K562 (cell line): Measurements from ENCODE around the gene NAXE. TPM values are rescaled to one million over a fixed set of nuclear protein-coding genes. Genes with fewer than 3 reads are reported as not detected.

Source experiments
- ARID2 ChIP-seq: fragments of 450-650 bp; IDR thresholded peaks from 2 replicates; pipeline ENCODE4 v1.6.1; 2017; ENCODE audit warnings: antibody characterized with exemption, mild to moderate bottlenecking
- CTBP1 ChIP-seq: fragments of 450-650 bp; IDR thresholded peaks from 2 replicates; pipeline ENCODE4 v1.6.1; 2016; ENCODE audit warnings: borderline replicate concordance
- EHMT2 ChIP-seq: fragments of 450-650 bp; IDR thresholded peaks from 2 replicates; pipeline ENCODE4 v1.6.1; 2018; ENCODE audit warnings: antibody characterized with exemption
- KDM5B ChIP-seq: fragments of 200-600 bp; sonication (generic); IDR thresholded peaks from 2 replicates; pipeline ENCODE4 v1.6.1; 2012; ENCODE audit warnings: low read depth, mild to moderate bottlenecking, moderate library complexity, low read length, control low read depth, inconsistent platforms; ENCODE audit not compliant: insufficient replicate concordance
- MEIS2 ChIP-seq: fragments of 450-650 bp; IDR thresholded peaks from 2 replicates; pipeline ENCODE4 v1.6.1; 2014; ENCODE audit warnings: mild to moderate bottlenecking; ENCODE audit not compliant: partially characterized antibody
- MYC ChIP-seq, 2 experiments: fragments of 250-450 bp in 1 of 2; sonication (Bioruptor Pico) in 1 of 2; IDR thresholded peaks; 2 replicates each; pipeline versions ENCODE4 v1.5.1 to v1.6.1; 2012 to 2021; ENCODE audit warnings: low read depth in 2 of 2, borderline replicate concordance in 1 of 2, improper control_type of control experiment in 1 of 2, low read length in 1 of 2, mild to moderate bottlenecking in 1 of 2, moderate library complexity in 1 of 2
- RAD21 ChIP-seq, 2 experiments: fragments of 250-450 bp in 1 of 2; fragments of 450-650 bp in 1 of 2; sonication (Bioruptor Pico) in 1 of 2; formaldehyde crosslinking in 1 of 2; IDR thresholded peaks in 1 of 2; conservative IDR thresholded peaks in 1 of 2; 2 replicates each; pipeline versions ENCODE4 v1.4.0 to v1.8.0; 2020 to 2022; ENCODE audit warnings: mild to moderate bottlenecking in 2 of 2, moderate library complexity in 1 of 2
- RB1 ChIP-seq: fragments of 450-650 bp; IDR thresholded peaks from 2 replicates; pipeline ENCODE4 v1.6.1; 2017; ENCODE audit warnings: low read depth, mild to moderate bottlenecking
- YY1 ChIP-seq, 3 experiments: IDR thresholded peaks; 2 replicates each; pipeline ENCODE4 v1.6.1; 2011; ENCODE audit warnings: low read length in 2 of 3, mild to moderate bottlenecking in 2 of 3, moderate library complexity in 2 of 3, borderline replicate concordance in 1 of 3, control low read depth in 1 of 3, low read depth in 1 of 3; ENCODE audit not compliant: insufficient read depth in 3 of 3, insufficient replicate concordance in 2 of 3, control insufficient read depth in 1 of 3, insufficient read length in 1 of 3; ENCODE audit errors: extremely low read depth in 1 of 3
- ZNF3 ChIP-seq: fragments of 250-450 bp; sonication (Bioruptor Pico); IDR thresholded peaks from 2 replicates; pipeline ENCODE4 v1.5.0; 2021; ENCODE audit warnings: mild to moderate bottlenecking, moderate library complexity
- ZNF76 ChIP-seq: fragments of 250-450 bp; sonication (Bioruptor Pico); IDR thresholded peaks from 2 replicates; pipeline ENCODE4 v1.4.0; 2020; ENCODE audit warnings: mild to moderate bottlenecking, moderate library complexity, borderline replicate concordance
- polyA plus RNA-seq, 8 experiments: library from polyadenylated mRNA; depleted of rRNA in 4 of 8; stranded (reverse) in 5 of 8; unstranded in 3 of 8; fragments of >200 nt; fragmentation: Nextera tagmentation in 2 of 8; fragmentation: Illumina TruSeq in 1 of 8; extraction: Ambion mirVana in 2 of 8; extraction: Trizol in 1 of 8; gene quantifications; 2 replicates each; pipeline versions ENCODE4 v1.2.1 to v1.2.3, GENCODE V29; 2011 to 2014; ENCODE audit warnings: inconsistent platforms in 1 of 8, missing spikeins in 1 of 8
- total RNA-seq, 7 experiments: library from RNA; depleted of rRNA in 6 of 7; stranded (reverse); fragments of >200 nt in 6 of 7; fragmentation: Illumina TruSeq in 2 of 7; extraction: Trizol in 2 of 7; gene quantifications; 2 replicates each; pipeline versions ENCODE4 v1.2.1 to v1.2.3, GENCODE V29; 2011 to 2021; ENCODE audit warnings: low replicate concordance in 1 of 7
- TF ChIP-seq, protein P1 (sequence below): fragments of 450-650 bp; IDR thresholded peaks from 2 replicates; pipeline ENCODE4 v1.6.1; 2016
- TF ChIP-seq, protein P2 (sequence below): fragments of 450-650 bp; formaldehyde crosslinking; IDR thresholded peaks from 2 replicates; pipeline ENCODE4 v1.4.0; 2020; ENCODE audit warnings: mild to moderate bottlenecking, moderate library complexity
- TF ChIP-seq, protein P3 (sequence below): fragments of 450-650 bp; IDR thresholded peaks from one replicate; pipeline ENCODE4 v1.6.1; 2018; ENCODE audit warnings: mild to moderate bottlenecking, moderate library complexity; ENCODE audit not compliant: partially characterized antibody
- TF ChIP-seq, protein P4 (sequence below), 3 experiments: IDR thresholded peaks in 2 of 3; conservative IDR thresholded peaks in 1 of 3; 2 replicates each; pipeline ENCODE4 v1.5.1; 2011 to 2012; ENCODE audit warnings: low read length in 3 of 3, mild to moderate bottlenecking in 3 of 3, control low read depth in 2 of 3, improper control_type of control experiment in 1 of 3, inconsistent platforms in 1 of 3, low read depth in 1 of 3, mixed read lengths in 1 of 3, moderate library complexity in 1 of 3; ENCODE audit not compliant: insufficient read depth in 2 of 3
- TF ChIP-seq, protein P5 (sequence below): sonication (generic); formaldehyde crosslinking; IDR thresholded peaks from 2 replicates; pipeline ENCODE4 v1.5.0; 2020; ENCODE audit warnings: missing genetic modification reagents

The NAXE gene
- total and polyA plus RNA-seq, 9 of the 15 experiments (the other 6 are each of a cell fraction or from before 2014, with no cell fraction given): 27.3 to 137 (median 90.0) TPM

DNA sequence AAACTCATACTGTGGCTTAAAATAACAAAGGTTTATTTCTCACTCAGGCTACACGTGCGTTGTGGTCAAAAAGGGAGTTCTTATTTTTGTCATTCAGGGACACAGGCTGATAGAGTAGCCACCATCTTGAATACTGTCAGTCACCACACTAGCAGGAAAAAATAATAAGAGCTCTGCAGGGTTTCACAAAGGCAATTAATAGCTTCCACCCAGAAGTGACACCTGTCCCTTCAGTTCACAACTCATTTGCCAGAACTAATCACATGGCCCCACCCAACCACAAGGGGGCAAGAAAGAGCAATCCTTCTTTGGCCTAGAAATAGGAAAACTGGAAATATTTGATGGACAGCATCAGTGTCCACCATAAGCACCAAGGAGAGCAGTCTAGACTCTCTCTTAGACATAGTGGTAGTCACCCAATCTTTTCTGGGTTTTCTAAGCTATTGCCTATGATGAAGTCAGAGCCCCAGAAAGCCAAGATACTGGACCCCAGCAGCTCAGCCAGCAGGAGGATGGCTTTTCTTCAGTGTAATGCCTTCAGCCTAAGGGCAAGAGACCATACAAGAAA lies 35.8 kb downstream of the NAXE start (continued):
- TF ChIP-seq, protein P1, sequence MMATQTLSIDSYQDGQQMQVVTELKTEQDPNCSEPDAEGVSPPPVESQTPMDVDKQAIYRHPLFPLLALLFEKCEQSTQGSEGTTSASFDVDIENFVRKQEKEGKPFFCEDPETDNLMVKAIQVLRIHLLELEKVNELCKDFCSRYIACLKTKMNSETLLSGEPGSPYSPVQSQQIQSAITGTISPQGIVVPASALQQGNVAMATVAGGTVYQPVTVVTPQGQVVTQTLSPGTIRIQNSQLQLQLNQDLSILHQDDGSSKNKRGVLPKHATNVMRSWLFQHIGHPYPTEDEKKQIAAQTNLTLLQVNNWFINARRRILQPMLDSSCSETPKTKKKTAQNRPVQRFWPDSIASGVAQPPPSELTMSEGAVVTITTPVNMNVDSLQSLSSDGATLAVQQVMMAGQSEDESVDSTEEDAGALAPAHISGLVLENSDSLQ: peak; percentile 95
- TF ChIP-seq RB1: peak; percentile 22; the same call in 1 of the 2 replicates
- TF ChIP-seq, protein P2, sequence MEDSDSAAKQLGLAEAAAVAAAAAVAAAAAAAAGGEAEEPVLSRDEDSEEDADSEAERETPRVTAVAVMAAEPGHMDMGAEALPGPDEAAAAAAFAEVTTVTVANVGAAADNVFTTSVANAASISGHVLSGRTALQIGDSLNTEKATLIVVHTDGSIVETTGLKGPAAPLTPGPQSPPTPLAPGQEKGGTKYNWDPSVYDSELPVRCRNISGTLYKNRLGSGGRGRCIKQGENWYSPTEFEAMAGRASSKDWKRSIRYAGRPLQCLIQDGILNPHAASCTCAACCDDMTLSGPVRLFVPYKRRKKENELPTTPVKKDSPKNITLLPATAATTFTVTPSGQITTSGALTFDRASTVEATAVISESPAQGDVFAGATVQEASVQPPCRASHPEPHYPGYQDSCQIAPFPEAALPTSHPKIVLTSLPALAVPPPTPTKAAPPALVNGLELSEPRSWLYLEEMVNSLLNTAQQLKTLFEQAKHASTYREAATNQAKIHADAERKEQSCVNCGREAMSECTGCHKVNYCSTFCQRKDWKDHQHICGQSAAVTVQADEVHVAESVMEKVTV: peak; percentile 17; the same call in 1 of the 2 replicates
- TF ChIP-seq MEIS2: peak; percentile 48
- no peak for TF ChIP-seq ZNF76 (CRISPR knock-in tag)
- TF ChIP-seq MYC (IDR thresholded peaks at IDR 0.05; ENCODE audit: low read depth, low read length): peak; percentile 32; the same call in 1 of the 2 replicates
- TF ChIP-seq MYC (CRISPR knock-in tag; IDR thresholded peaks at IDR 0.05; ENCODE audit: borderline replicate concordance, low read depth): no peak
- peak; percentile 3 for TF ChIP-seq KDM5B
- peak; percentile 48 to 80 for TF ChIP-seq RAD21 (CRISPR knock-in tag; conservative IDR thresholded peaks at IDR 0.05 in 1 of 2, IDR thresholded peaks at IDR 0.05 in 1 of 2)
- TF ChIP-seq, protein P3, sequence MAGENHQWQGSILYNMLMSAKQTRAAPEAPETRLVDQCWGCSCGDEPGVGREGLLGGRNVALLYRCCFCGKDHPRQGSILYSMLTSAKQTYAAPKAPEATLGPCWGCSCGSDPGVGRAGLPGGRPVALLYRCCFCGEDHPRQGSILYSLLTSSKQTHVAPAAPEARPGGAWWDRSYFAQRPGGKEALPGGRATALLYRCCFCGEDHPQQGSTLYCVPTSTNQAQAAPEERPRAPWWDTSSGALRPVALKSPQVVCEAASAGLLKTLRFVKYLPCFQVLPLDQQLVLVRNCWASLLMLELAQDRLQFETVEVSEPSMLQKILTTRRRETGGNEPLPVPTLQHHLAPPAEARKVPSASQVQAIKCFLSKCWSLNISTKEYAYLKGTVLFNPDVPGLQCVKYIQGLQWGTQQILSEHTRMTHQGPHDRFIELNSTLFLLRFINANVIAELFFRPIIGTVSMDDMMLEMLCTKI: no peak
- peak in 1 of 3 experiments; percentile 9 for TF ChIP-seq YY1 (IDR thresholded peaks at IDR 0.05; ENCODE audit: borderline replicate concordance in 1 of 3, control insufficient read depth in 1 of 3, extremely low read depth in 1 of 3, insufficient read depth in 3 of 3, insufficient read length in 1 of 3, insufficient replicate concordance in 2 of 3, low read depth in 1 of 3, low read length in 2 of 3)
- TF ChIP-seq, protein P4, sequence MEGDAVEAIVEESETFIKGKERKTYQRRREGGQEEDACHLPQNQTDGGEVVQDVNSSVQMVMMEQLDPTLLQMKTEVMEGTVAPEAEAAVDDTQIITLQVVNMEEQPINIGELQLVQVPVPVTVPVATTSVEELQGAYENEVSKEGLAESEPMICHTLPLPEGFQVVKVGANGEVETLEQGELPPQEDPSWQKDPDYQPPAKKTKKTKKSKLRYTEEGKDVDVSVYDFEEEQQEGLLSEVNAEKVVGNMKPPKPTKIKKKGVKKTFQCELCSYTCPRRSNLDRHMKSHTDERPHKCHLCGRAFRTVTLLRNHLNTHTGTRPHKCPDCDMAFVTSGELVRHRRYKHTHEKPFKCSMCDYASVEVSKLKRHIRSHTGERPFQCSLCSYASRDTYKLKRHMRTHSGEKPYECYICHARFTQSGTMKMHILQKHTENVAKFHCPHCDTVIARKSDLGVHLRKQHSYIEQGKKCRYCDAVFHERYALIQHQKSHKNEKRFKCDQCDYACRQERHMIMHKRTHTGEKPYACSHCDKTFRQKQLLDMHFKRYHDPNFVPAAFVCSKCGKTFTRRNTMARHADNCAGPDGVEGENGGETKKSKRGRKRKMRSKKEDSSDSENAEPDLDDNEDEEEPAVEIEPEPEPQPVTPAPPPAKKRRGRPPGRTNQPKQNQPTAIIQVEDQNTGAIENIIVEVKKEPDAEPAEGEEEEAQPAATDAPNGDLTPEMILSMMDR (IDR thresholded peaks at IDR 0.05 in 2 of 3, conservative IDR thresholded peaks at IDR 0.05 in 1 of 3; ENCODE audit: insufficient read depth in 2 of 3, low read depth in 1 of 3, low read length in 3 of 3): peak; percentile 86 to 89 (median 87)
- peak; percentile 79; the same call in 1 of the 2 replicates for TF ChIP-seq EHMT2
- TF ChIP-seq, protein P5, sequence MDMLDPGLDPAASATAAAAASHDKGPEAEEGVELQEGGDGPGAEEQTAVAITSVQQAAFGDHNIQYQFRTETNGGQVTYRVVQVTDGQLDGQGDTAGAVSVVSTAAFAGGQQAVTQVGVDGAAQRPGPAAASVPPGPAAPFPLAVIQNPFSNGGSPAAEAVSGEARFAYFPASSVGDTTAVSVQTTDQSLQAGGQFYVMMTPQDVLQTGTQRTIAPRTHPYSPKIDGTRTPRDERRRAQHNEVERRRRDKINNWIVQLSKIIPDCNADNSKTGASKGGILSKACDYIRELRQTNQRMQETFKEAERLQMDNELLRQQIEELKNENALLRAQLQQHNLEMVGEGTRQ (CRISPR knock-in tag): peak; percentile 42
- TF ChIP-seq ZNF3: no peak
- TF ChIP-seq CTBP1: 0 out of 2 replicates have a peak, but pooled peaks have one; percentile 11
- TF ChIP-seq ARID2: peak; percentile 79
